T-helper 2 cell treated with Interferon-gamma antibody and Interleukin-4, amounts not matched to agents 100 ng/mL and 5 ng/mL, for 36 hours (primary cell): ENCODE data around the gene ADRM1. TPM values are rescaled to one million over a fixed set of nuclear protein-coding genes. Genes with fewer than 3 reads are reported as not detected.

Source experiments
- intact Hi-C: fragments of 100-400 bp; cut with micrococcal nuclease; formaldehyde crosslinking; loops from one replicate; pipeline ENCODE4 v1.15.1; 2023
- total RNA-seq: library from RNA; stranded (reverse); gene quantifications from 2 replicates; pipeline ENCODE4 v1.2.3, GENCODE V29; 2022

Gene ADRM1
- total RNA-seq, 1 donor from 2014 or later, result 114 TPM

GRCh38 chr20:62354031-62354808 is 51.4 kb downstream of the ADRM1 start:
- intact Hi-C loops, result no loop called here

DNA sequence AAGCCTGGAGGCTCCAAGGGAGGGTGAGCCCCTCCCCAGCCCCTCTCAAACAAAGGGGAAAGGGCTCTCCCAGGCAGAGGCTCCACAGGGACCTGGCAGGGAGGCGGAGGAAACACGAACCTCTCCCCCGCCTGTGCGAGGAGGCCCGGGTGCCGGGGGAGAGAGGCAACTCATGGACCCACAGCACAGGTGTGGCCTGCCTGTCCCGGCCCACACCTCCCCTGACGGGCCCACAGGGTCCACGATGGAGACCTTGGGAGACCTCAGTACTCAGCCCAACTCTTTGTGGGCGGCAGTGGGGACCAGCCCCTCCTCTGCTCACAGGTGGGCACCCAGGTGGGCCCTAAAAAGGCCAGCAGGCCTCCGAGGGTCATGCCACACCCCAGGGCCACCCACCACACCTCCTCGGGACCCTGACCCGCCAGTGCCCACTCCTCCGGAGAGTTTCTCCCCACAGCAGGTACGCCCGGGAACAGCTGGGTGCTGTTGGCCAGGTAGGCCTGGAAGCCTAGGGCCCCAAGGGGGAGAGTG is 52.1 kb downstream of the ADRM1 start:
- intact Hi-C loops, result no loop called here

GRCh38 chr20:62355516-62355877 is 52.7 kb downstream of the ADRM1 start:
- intact Hi-C loops, result no loop called here

DNA sequence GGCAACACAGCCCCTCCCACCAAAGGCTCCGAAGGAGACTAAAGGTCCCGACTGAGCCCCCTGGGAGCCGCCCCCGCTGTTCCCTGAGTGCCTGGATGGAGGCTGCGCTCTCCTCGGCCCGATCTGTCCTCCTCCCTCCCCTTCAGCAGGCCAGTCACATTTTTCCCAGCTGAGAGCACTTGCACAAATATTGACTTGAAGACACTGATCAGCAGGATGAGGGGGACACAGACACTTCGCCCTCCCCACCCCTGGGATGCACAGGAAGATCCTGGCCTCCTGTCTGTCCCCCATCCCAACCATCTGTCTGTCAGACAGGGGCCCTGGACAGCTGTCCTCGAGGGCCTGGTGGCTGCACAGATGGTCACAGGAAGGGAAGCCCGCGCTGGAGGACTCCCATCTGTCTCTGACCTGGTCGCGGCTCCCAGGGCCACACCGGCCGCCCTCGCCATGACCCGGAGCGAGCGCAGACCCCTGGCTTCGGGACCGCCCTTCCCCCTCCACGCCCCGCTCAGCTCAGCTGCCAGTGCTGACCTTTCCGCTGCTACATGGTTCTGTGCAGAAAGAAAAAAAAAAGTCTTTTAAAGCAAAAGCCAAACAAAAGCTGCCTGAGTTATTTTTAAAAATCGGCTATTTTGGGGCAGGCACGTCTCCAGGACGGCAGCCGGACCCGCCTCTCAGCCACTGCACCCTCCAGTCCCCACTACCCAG is 53.2 kb downstream of the ADRM1 start:
- intact Hi-C loops, result no loop called here

DNA sequence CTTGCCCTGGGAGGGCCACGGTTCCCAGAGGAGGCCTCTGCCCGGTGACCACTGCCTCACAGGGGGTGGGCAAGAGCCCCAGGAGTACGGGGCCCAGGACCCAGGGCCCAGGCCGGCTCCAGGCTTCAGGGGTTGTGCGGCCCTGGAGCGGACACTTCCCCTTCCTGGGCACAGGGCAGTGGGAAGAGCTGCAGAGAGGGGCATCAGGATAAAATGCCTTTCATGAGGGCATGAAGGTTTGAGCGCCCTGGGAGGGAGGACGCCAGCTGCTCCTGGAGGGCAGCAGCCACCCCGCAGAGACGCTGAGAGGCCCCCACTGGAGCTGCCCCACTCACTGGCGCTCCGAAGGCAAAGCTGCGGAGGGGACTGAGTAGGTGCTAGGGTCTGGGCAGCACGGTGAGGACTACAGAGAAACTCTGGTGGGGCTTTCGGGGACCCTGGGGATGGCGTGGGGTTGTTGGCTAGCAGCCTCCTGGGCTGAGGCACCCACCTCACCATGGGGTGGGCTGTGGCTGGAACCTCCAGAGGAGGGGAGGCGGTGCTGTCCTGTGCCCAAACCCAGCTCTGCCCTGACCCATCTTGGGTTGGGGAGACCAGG is 53.9 kb downstream of the ADRM1 start:
- intact Hi-C loops, result no loop called here

DNA sequence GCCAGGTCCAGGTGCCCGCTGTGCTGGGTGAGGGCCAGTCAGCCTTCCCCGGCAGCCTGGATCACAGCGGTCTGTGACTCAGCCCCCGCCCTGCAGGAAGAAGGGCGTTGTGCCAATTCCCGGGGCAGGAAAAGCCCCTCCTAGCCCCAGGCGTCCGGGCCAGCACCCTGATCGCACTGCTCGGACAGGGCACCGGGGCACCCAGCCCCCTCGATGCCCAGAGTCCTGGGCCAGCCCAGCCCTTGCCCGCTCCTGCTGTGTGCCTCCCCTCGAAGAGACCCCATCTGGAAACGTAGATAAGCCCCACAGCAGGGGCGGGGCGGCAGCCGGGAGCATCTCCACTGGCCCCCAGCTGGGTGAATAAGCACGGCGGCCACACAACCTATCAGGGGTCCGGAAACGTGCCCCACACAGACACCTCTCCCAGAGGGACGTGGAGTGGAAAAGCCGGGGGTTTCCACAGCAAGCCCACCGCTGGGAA is 54.4 kb downstream of the ADRM1 start:
- intact Hi-C loops, result no loop called here

DNA sequence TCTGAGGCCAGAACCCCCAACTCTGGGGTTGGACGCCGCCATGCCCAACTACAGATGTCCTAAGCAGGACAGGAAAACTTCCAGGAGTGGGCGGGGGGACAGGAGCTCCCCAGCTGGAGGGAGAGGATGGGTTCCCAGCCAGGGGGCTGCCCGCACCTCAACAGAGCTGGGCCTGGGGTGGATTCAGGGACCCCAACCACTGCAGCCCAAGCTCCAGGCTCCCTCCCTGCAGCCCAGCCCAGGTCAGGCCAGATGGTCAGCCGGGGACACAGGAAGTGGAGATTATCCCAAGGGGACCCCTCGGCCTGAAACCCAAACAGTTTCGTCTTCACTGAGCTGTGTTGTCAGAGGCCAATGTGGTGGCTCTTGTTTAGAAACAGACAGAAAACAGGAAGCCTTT is 54.9 kb downstream of the ADRM1 start:
- intact Hi-C loops, result no loop called here

Other genes with a start within 250 kb of the ADRM1 start
- gene TAF4, start 237.1 kb upstream of the ADRM1 start, total RNA-seq, result 23.7 and 28.5 TPM in 2 replicates
- gene LSM14B, start 180.5 kb upstream of the ADRM1 start, total RNA-seq, result 38.6 and 39.4 TPM in 2 replicates
- gene PSMA7, start 159.6 kb upstream of the ADRM1 start, total RNA-seq, result 317 and 321 TPM in 2 replicates
- gene SS18L1, start 159.2 kb upstream of the ADRM1 start, total RNA-seq, result 20.0 and 22.0 TPM in 2 replicates
- 30.9 and 33.4 TPM in 2 replicates for gene MTG2, start 120.0 kb upstream of the ADRM1 start, total RNA-seq
- not detected in 2 replicates for gene HRH3, start 82.7 kb upstream of the ADRM1 start, total RNA-seq
- 27.2 TPM in 2 replicates for gene OSBPL2, start 64.5 kb upstream of the ADRM1 start, total RNA-seq
- gene LAMA5, start 64.3 kb downstream of the ADRM1 start, total RNA-seq, result 0.70 and 0.77 TPM in 2 replicates
- gene RPS21, start 84.1 kb downstream of the ADRM1 start, total RNA-seq, result 1,960 and 1,982 TPM in 2 replicates
- 21.9 and 22.0 TPM in 2 replicates for gene CABLES2, start 104.3 kb downstream of the ADRM1 start, total RNA-seq
- gene RBBP8NL, start 124.5 kb downstream of the ADRM1 start, total RNA-seq, result not detected in 2 replicates
- gene GATA5, start 173.0 kb downstream of the ADRM1 start, total RNA-seq, result not detected in 2 replicates